Measurements from ENCODE around the gene PPCDC.

The PPCDC gene

DNA sequence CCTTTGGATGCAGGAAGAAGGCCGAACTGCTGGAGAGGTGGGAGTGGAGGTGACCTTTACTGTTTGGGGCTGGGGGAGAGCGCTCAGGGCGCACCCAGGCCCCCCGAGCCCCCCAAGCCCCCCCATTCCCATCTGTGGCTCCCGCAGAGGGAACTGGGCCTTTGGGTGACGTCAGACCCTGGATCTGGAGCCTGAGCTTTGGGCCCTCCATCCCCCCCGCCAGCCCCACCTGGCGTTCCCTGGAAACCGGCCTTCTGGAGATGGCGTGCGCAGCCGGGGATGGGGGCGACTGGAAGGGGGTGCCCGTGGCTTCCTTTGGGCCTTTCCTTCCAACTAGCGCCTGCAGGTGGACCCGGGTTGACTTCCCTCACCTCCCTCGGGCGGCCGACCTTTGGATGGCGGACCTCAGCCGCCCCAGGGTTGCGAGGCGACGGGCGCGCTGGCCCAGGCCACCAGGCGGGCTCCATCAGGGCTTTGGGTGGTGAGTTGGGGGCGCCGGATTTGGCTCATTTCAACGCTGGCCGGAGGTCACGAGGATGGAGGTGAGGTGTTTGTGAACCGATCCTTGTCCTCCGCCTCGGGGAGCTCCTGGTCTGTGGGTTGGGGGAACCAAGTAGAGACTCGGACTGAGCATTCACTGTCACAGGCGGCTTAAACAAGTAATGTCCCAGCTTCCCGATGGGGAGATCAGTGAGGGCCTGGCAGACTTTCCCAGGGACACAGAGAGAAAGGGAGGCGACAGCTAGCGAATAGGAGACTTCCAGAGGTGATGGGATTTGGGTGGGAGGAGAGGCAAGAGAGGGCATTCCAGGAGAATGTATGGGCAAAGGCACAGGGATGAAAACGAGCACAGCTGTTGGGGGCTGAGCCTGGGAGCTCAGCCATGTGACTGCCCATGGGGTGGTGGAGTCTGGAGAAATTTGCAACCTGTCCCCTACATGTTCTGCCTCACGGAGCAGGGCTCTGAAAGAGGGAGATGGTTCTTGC is 27.3 kb upstream of the PPCDC start:
- H2AFZ ChIP-seq (ENCODE audit: low read depth, low read length), result peak overlapping the region; percentile 96
- H3K36me3 ChIP-seq (ENCODE audit: insufficient read depth, low read length), result no peaks in the 10 kb centered on the region
- no peaks in the 10 kb centered on the region for H3K27me3 ChIP-seq (ENCODE audit: insufficient read depth, low read length, poor library complexity)
- H3K79me2 ChIP-seq (ENCODE audit: insufficient read depth, low read length), result no peaks in the 10 kb centered on the region
- no peak for TF ChIP-seq EZH2 (IDR thresholded peaks at IDR 0.05; ENCODE audit: borderline replicate concordance, low read depth, low read length, severe bottlenecking)
- TF ChIP-seq, protein P1, sequence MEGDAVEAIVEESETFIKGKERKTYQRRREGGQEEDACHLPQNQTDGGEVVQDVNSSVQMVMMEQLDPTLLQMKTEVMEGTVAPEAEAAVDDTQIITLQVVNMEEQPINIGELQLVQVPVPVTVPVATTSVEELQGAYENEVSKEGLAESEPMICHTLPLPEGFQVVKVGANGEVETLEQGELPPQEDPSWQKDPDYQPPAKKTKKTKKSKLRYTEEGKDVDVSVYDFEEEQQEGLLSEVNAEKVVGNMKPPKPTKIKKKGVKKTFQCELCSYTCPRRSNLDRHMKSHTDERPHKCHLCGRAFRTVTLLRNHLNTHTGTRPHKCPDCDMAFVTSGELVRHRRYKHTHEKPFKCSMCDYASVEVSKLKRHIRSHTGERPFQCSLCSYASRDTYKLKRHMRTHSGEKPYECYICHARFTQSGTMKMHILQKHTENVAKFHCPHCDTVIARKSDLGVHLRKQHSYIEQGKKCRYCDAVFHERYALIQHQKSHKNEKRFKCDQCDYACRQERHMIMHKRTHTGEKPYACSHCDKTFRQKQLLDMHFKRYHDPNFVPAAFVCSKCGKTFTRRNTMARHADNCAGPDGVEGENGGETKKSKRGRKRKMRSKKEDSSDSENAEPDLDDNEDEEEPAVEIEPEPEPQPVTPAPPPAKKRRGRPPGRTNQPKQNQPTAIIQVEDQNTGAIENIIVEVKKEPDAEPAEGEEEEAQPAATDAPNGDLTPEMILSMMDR (IDR thresholded peaks at IDR 0.05; ENCODE audit: borderline replicate concordance, extremely low read depth, low read length, poor library complexity, severe bottlenecking), result no peak
- no peak for ATAC-seq (ENCODE audit: insufficient read depth, low read depth)
- H3K9ac ChIP-seq (ENCODE audit: low read depth, low read length), result peak overlapping the region; percentile 65
- H4K20me1 ChIP-seq (ENCODE audit: insufficient read depth, low read length), result no peaks in the 10 kb centered on the region
- peaks cover 15% of the 10 kb centered on the region for H3K4me1 ChIP-seq (ENCODE audit: insufficient read depth, low read length)
- H3K27ac ChIP-seq (ENCODE audit: low read length), result peak overlapping the region; percentile 62; the same call in 1 of the 2 replicates
- peak overlapping the region; percentile 59 to 80; a peak in 3 of 4 replicates for H3K4me3 ChIP-seq (ENCODE audit: low read depth in 1 of 2, low read length in 2 of 2)
- DNase-seq, result no peak
- H3K9me3 ChIP-seq (ENCODE audit: insufficient read depth, low read length, severe bottlenecking), result no peaks in the 10 kb centered on the region
- peak overlapping the region; percentile 90 for H3K4me2 ChIP-seq (ENCODE audit: insufficient read depth, low read length)

- no peak overlapping the region for H3K27ac ChIP-seq (ENCODE audit: low read length)
- no peaks in the 10 kb centered on the region for H4K20me1 ChIP-seq (ENCODE audit: insufficient read depth, low read length)
- no peaks in the 10 kb centered on the region for H3K27me3 ChIP-seq (ENCODE audit: insufficient read depth, low read length, poor library complexity)
- no peaks in the 10 kb centered on the region for H3K79me2 ChIP-seq (ENCODE audit: insufficient read depth, low read length)
- TF ChIP-seq, protein P1 (IDR thresholded peaks at IDR 0.05; ENCODE audit: borderline replicate concordance, extremely low read depth, low read length, poor library complexity, severe bottlenecking), result no peak
- no peak for TF ChIP-seq EZH2 (IDR thresholded peaks at IDR 0.05; ENCODE audit: borderline replicate concordance, low read depth, low read length, severe bottlenecking)
- ATAC-seq (ENCODE audit: insufficient read depth, low read depth) (no peak), DNase-seq (no peak)
- no peaks in the 10 kb centered on the region for H3K36me3 ChIP-seq (ENCODE audit: insufficient read depth, low read length)
- no peak overlapping the region for H3K4me2 ChIP-seq (ENCODE audit: insufficient read depth, low read length)
- no peaks in the 10 kb centered on the region for H3K9me3 ChIP-seq (ENCODE audit: insufficient read depth, low read length, severe bottlenecking)
- no peak overlapping the region for H3K4me3 ChIP-seq (ENCODE audit: low read depth in 1 of 2, low read length in 2 of 2)
- no peak overlapping the region for H3K9ac ChIP-seq (ENCODE audit: low read depth, low read length)
- H2AFZ ChIP-seq (ENCODE audit: low read depth, low read length), result no peak overlapping the region
- H3K4me1 ChIP-seq (ENCODE audit: insufficient read depth, low read length), result peaks cover 15% of the 10 kb centered on the region
Observed at GRCh38 chr15:74997141-74997540, 26.2 kb upstream of the PPCDC start.

DNA sequence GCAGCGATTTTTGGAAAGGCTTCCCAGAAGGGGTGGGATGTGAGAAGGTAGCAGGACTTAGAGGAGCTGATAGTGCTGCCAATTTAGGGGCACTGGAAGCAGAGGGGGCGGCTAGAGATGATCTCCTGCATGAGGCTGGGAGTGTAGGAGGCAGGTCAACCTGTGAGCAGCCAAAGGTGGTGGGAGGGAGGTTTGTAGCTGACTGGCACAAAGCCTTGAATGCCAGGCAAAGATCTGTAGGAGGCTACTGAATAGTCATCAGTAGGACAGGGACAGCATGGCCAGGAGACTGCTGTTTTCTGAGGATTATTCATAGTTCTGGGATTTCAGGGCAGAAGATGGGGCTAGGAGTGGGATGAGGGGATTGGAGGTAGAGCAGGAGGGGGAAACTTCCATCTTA is 25.8 kb upstream of the PPCDC start:
- Histone ChIP-seq H3K27ac (ENCODE audit: low read length) (no peak overlapping the region), H3K36me3 (ENCODE audit: insufficient read depth, low read length) (no peaks in the 10 kb centered on the region), H3K9me3 (ENCODE audit: insufficient read depth, low read length, severe bottlenecking) (no peaks in the 10 kb centered on the region), H3K4me1 (ENCODE audit: insufficient read depth, low read length) (peaks cover 15% of the 10 kb centered on the region), H3K4me3 (ENCODE audit: low read depth in 1 of 2, low read length in 2 of 2) (no peak overlapping the region), H3K79me2 (ENCODE audit: insufficient read depth, low read length) (no peaks in the 10 kb centered on the region), H3K9ac (ENCODE audit: low read depth, low read length) (no peak overlapping the region), H4K20me1 (ENCODE audit: insufficient read depth, low read length) (no peaks in the 10 kb centered on the region), H3K27me3 (ENCODE audit: insufficient read depth, low read length, poor library complexity) (no peaks in the 10 kb centered on the region), H2AFZ (ENCODE audit: low read depth, low read length) (no peak overlapping the region), H3K4me2 (ENCODE audit: insufficient read depth, low read length) (no peak overlapping the region)
- TF ChIP-seq EZH2 (IDR thresholded peaks at IDR 0.05; ENCODE audit: borderline replicate concordance, low read depth, low read length, severe bottlenecking), result no peak
- TF ChIP-seq, protein P1 (IDR thresholded peaks at IDR 0.05; ENCODE audit: borderline replicate concordance, extremely low read depth, low read length, poor library complexity, severe bottlenecking), result no peak
- ATAC-seq (ENCODE audit: insufficient read depth, low read depth) (no peak), DNase-seq (no peak)
